Gastroesophageal sphincter (tissue), 3 donors: ENCODE measurements around the gene SPATA18.

ENCODE experiments used
- CTCF ChIP-seq, 4 experiments: fragments of 200-600 bp in 2 of 4; fragments of 450-650 bp in 2 of 4; sonication (generic) in 1 of 4; IDR thresholded peaks; one replicate each; pipeline ENCODE4 v1.5.1; 2017 to 2019; ENCODE audit warnings: antibody characterized with exemption in 4 of 4, mild to moderate bottlenecking in 2 of 4, moderate library complexity in 2 of 4
- EP300 ChIP-seq: sonication (generic); formaldehyde crosslinking; IDR thresholded peaks from one replicate; pipeline ENCODE4 v1.6.1; 2017; ENCODE audit warnings: antibody characterized with exemption, mild to moderate bottlenecking
- POLR2A ChIP-seq, 2 donors: fragments of 450-650 bp; IDR thresholded peaks; one replicate each; pipeline ENCODE4 v1.6.1; 2017; ENCODE audit warnings: antibody characterized with exemption in 2 of 2, mild to moderate bottlenecking in 2 of 2, moderate library complexity in 1 of 2
- POLR2AphosphoS5 ChIP-seq: sonication (generic); formaldehyde crosslinking; IDR thresholded peaks from one replicate; pipeline ENCODE4 v1.6.1; 2017; ENCODE audit warnings: antibody characterized with exemption

DNA sequence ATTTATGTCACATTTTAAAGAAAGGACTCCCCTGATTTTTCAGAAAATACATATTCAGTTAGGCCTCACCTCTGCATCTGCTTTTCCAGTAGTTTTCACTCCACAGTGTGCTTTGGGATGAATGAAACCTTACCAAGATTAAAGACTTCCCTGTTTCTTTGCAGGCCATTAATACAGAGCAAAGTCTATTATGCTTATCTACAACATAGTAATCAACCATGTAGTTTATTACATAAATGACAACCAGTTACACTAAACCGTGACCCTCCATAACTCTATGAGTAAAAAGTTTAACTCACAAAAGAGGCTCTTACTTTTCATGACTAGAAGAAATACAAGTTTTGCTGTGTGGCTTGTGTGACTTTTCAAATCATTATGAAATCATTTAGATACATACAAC lies 33.3 kb upstream of the SPATA18 start:
- no peak for TF ChIP-seq POLR2A (IDR thresholded peaks at IDR 0.05)
- TF ChIP-seq CTCF (IDR thresholded peaks at IDR 0.05) = no peak
- no peak for TF ChIP-seq EP300
- no peak for TF ChIP-seq POLR2AphosphoS5
